Activated T-cell treated with anti-CD3 and anti-CD28 coated beads for 48 hours (primary cell): ENCODE results near the gene CARF.
A peak's percentile ranks its signal among the peaks of the same experiment; 100 is the strongest.
"Not testable (repeated sequence)": the region's sequence is repeated elsewhere in the genome, so short reads cannot be mapped to it uniquely, and the experiment has no call there.

ENCODE experiments used
- DNase-seq: peaks from one replicate; pipeline ENCODE4 v3.0.0-alpha.2; 2020; ENCODE audit warnings: low read depth

CARF gene

GRCh38 chr2:202911512-202912341 lies at the start of gene CARF, which contains the start of gene WDR12:
Gene CARF (plus strand): TSS chr2:202912275. CDS start chr2:202941903, 29,628 bp downstream.
Gene WDR12 (minus strand): TSS chr2:202911673. CDS start chr2:202911476, 197 bp downstream.
- DNase-seq, result peak; percentile 85

GRCh38 chr2:202870431-202871299 lies 41.4 kb upstream of the CARF start:
- peak; percentile 52 for DNase-seq

DNA sequence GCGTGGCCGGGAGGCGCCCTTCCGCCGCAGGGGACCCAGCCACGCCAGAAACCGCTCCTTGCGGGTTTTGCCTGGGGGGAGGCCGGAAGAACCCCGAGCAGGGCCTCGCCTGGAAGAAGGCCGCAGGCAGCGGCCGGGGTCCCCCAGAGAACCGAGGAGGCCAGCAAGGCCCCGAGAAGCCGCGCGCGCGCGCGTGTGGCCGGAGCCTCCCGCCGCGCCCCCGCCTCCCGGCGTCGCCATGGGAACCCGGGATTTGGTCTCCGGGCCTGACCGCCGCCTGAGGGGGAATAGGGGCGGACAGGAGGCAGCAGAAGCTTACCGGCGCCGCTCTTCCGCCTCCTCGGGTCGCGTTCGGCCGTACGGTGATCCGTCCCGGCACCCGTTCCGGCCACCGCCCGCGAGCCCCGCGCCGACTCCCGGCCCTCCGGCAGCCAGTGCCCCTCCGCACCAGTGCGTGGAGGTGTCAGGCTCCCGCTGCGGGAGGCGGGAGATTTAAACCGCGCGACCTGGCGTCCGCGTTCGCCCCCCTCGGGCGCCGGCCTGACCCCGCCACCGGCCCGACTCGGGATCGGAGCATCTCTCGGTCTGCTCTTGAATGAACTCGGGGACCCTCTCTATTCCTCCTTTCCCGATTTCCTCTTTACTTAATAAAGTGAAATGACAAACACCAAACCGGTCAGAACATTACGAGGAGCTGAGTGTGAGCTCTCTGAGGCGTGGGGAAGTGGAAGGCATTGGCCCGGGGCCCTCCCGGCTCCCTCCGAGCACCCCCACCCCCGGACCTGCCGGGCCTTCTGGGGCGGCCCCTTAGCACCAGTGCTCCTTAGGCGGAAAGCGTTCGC lies 40.6 kb upstream of the CARF start, which contains the start of gene ICA1L:
Gene ICA1L (minus strand): TSS at position 467 of the 842 bp plus-strand sequence. CDS start 42,757 bp downstream, outside the sequence.
- DNase-seq, result peak; percentile 51

DNA sequence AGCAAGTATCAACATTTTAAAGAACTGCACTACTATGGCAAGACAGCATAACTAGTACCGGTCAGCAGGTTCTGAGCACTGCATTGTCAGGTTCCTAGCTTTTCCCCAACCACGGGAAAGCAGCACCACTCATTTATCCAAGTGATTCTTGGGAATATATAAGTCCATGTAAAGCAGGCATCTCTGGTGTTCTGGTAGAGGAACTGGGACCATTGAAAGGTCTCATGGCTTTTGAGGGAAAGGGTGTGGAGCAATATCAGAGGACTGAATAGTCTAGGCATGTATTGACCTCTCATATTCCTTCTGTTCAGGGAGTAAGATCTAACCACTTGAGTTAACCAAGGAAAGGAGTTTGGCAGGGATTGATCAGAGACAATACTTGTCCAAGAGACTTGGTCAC lies 34.4 kb upstream of the CARF start:
- no peak for DNase-seq

- DNase-seq, result no peak
These were observed 30.5 kb upstream of the CARF start for GRCh38 chr2:202881570-202881969.

DNA sequence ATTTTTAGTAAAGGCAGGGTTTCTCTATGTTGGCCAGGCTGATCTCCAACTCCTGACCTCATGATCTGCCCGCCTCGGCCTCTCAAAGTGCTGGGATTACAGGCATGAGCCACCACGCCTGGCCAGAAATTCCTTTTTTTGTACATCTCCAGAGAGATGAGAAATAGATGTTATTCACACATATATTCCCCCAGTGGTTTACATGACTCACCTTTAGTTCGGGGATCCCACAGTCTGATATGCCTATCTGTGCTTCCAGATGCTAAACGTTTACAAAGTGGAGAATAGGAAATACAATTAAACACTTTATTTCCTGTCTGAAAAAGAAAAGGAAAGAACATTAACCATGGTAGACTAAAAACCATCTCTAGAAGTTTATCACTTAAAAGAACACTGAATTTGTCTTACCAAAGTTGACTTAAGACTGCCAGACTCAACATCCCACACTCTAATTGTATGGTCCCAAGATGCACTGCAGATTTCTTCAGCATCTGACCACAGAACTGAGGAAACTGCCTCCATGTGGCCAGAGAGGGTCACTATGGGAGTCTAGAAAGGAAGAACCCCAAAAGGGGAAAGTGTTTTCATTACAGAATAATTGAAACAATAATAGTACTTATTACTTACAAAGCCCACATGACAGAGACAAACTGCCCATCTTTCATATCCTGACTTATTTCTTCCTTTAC lies 27.9 kb upstream of the CARF start:
- no peak for DNase-seq

DNA sequence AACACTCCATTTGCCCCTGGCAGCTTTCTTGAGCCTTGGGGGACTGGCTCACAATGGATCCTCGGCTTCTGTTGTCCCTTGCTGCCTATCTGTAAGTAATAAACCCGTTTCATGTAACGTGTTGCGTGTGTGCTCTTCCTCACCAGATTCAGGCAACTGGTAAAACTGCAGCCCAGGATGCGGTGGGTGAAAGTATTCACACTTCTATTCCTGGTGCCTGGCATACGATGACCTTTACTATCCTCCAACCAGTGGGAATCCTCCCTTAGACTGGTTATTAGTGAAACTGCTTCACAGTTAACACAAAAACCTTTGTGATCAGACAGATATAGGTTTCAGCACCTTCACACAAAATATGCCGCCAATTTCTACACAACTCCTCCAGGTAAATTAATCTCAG lies 26.9 kb upstream of the CARF start:
- DNase-seq, result no peak

DNA sequence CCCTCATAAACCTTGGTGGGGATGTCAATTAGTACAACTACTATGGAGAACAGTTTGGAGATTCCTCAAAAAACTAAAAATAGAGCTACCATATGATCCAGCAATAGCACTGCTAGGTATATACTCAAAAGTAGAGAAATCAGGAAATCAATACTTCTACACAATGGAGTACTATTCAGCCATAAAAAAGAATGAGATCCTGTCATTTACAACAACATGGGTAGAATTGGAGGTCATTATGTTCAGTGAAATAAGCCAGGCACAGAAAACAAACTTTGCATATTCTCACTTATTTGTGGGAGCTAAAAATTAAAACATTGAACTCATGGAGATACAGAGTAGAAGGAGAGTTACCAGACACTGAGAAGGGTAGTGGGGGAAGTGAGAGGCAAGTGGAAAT lies 6.6 kb upstream of the CARF start:
- DNase-seq, result not testable (repeated sequence)

DNA sequence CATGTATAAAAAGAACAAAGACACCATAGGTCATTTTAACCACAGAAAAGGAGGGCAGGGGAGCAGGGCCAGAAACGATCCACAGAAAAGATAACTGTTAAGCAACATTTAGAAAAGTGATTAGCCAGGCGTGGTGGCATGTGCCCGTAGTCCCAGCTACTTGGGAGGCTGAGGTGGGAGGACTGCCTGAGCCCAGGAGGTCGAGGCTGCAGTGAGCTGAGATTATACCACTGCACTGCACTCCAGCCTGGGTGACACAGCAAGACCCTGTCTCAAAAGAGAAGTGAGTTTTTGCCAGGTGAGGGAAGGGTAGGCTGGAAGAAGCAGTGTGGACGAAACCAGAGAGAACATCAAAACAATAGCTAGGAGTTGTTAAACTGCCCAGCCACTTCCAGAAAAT lies 3.9 kb upstream of the CARF start:
- DNase-seq, result no peak

DNA sequence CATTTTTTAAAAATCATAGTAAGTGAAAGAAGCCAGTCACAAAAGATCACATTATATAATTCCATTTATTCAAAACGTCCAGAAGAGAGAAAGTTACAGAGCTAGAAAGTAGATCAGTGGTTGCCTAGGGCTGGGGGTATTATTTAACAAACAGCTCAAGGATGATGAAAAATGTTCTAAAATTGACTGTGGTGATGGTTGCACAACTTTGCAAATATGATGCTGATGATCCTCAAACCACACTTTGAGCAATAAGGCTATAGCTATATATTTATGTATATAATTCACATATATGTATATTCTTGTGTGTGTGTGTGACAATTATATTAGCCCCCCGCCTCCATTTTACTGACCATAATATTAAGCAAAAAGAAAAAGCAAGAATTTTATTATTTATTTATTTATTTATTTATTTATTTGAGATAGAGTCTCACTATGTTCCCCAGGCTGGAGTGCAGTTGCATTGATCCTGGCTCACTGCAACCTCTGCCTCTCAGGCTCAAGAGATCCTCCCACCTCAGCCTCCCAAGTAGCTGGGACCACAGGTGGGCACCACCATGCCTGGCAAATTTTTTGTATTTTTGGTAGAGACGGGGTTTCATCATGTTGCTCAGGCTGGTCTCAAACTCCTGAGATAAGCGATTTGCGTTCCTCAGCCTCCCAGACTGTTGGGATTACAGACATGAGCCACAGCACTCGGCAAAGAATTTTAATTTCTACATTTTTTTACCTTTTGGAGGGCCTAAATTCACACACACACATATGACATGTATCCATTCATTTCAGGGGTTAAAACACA lies 2.5 kb upstream of the CARF start:
- DNase-seq, result no peak

DNA sequence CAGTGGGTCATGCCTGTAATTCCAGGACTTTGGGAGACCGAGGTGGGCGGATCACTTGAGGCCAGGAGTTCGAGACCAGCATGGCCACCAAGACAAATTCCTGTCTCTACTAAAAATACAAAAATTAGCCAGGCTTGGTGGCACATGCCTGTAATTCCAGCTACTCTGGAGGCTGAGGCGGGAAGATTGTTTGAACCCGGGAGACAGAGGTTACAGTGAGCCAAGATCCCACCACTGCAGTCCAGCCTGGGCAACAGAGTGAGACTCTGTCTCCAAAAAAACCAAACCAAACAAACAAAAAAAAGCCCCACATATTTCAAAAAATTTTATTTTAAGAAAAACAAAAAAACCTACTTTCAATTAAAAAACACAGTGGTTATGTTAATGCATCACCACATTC lies 1.8 kb upstream of the CARF start:
- DNase-seq, result not testable (repeated sequence)

DNA sequence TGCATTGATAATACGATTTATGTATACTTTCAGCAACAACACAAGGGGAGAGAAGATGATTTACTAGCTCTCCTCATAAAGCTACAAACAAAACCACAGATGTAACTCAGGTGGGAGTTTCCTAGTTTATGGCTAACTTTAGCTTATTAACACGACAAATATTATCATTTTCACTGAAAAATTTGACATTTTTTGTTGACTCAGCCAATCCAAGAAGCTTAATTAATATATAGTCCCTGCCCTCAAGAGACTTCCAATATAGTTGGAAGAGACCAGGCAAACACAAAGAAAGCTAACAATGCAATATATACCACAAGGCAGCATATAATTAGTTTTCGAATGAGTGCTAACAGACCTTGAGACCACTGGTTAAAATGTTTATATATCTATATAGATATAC lies 1.4 kb upstream of the CARF start:
- no peak for DNase-seq

DNA sequence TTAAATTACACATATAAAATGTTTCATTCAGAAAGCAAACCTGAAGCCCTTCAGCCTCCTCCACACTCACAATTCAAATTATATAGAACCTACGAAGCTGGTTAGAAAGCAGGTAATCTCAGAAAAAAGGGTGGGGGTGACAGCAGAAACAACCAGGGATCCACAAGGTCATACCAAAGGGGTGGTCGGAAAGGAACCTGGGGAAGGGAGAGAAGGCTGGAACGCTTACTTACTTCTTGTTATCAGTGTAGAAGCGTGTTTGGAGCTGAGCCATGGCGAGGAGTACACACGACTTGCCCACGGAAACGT lies 918 bp upstream of the CARF start:
- DNase-seq, result no peak

DNA sequence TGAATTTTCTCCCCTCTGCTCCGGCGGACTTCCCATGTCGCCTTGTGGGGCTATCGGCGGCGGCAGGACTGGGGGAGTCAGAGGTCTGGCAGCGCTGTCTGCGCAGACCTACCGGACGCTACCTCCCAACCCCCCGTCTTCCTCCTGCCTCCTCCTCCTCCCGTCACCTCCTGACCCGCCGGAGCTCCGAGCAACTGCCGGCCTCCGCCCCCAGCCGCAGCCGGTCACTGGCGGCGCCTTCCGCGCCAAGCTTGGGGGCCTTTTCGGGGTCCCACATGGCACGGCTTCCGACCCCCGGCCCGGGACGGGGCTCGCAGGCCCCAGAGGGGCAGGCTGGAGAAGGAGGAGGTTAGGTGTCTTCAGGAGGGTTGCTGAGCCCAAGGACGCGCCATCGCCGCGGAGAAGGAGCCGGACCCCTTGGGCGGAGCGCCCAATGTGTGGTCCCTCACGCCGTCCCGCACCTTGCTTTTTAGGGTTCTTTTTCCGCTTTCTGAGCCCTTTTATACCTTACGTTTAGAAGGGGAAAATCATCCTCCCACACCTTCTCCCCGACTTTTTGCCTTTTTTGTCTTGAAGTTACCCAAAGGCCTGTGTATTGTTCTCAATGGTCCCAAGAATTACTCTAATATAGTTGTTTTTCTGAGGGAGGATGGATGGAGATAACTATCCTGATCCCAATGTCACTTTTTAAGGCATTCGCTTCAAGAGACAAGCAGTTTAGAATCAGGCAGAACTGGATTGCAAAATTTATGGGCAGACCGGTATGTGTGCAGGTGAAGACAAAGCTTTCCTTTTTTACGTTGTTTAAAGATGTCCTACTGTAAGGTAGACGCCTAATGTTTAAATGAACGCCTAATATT lies 497 bp downstream of the CARF start:
- peak; percentile 9 for DNase-seq

DNA sequence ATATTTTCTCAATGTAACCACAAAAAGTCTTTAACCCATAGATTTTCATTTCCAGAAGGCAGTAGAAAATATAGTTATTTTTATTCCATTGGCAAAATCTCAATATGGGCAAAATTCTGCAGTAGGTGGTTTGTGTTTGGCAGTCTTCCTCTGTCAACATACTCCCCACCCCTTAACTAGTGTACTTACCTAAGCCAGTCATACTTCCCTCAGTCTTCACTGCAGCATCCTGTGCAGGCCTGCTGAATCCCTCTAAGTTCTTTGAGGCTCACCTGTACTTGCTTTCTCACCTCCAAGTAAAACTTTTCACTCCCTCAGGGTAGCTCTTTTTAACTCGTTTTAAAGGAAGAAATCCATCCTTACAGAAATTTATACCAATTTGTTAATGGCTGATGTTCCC lies 6.8 kb downstream of the CARF start:
- no peak for DNase-seq

DNA sequence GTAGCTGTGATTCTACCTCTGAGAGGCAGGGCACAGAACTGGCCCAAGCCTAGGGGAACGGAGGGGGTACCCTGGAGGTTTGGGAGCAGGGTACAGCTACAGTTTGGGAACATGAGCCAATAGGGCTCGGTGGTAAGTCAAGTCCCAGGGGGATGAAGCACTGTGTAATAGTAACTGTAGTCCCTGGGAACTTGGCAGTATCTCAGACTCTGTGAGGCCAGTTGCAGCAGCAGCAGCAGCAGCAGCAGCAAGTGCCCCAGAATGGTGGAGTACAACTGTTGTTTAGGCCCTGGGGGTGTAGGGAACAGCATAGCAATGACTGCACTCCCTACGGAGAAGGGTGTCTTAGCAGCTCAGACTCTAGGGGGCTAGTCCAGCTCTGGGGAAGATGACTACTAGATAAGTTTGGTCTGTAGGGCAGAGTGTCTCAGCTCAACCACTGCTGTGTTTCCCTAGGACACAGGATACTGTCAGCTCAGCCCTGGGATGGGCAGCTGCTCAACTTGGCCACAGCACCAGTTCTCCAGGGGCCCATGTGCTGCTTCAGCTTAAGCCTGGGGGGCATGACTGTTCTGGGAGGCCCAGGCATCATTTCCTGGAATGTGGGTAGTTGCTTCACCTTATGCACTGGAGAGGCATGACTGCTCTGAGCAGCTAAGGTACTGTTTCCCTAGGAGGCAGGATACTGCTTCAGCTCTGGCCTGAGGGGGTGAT lies 20.5 kb downstream of the CARF start:
- DNase-seq, result no peak

DNA sequence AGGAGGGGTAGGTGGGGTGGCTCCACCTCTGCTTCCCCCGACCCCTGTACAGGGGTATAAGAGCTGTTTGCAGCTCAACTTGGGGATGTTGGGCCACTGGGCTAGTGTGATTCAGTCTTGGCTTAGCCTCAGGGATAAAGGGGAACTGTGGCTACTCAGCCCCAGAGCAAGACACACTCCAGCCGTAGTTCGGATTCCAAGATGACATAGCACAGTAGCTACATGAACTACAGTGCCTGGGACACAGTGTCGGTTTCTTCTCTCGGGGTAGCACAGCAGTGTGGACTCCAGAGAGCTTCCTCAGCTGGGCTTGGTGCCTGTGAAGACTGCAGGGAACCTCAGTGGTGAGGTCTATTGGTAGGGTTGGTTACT lies 21.1 kb downstream of the CARF start:
- no peak for DNase-seq

- DNase-seq, result no peak
These were observed 21.9 kb downstream of the CARF start for GRCh38 chr2:202933958-202934357.

GRCh38 chr2:202934456-202934855 lies 22.4 kb downstream of the CARF start:
- no peak for DNase-seq
